Fibroblast of villous mesenchyme (primary cell): Measurements from ENCODE around the gene SLC25A30. TPM values are rescaled to one million over a fixed set of nuclear protein-coding genes. Genes with fewer than 3 reads are reported as not detected.
A peak's percentile ranks its signal among the peaks of the same experiment; 100 is the strongest.
"Not testable (repeated sequence)": the region's sequence is repeated elsewhere in the genome, so short reads cannot be mapped to it uniquely, and the experiment has no call there.

ENCODE experiments used
- DNase-seq: peaks from one replicate; pipeline ENCODE4 v3.0.0-alpha.2; 2010; ENCODE audit warnings: low read depth
- H3K4me3 ChIP-seq: 2 replicates; pipeline ENCODE4 v1.5.1; 2011; ENCODE audit warnings: low read depth, mild to moderate bottlenecking, low read length
- CTCF ChIP-seq: IDR thresholded peaks from 2 replicates; pipeline ENCODE4 v1.5.1; 2012; ENCODE audit warnings: low read depth, mild to moderate bottlenecking, low read length; ENCODE audit not compliant: insufficient read depth
- total RNA-seq: library from RNA; depleted of rRNA; stranded (reverse); fragments of >200 nt; gene quantifications from 2 replicates; pipeline ENCODE4 v1.2.3, GENCODE V29; 2012

Gene SLC25A30
- total RNA-seq, 1 donor = 24.2 TPM

GRCh38 chr13:45432737-45433380 is 14.7 kb upstream of the SLC25A30 start:
- no peak for DNase-seq
- no peak overlapping the region for H3K4me3 ChIP-seq
- no peak for TF ChIP-seq CTCF

DNA sequence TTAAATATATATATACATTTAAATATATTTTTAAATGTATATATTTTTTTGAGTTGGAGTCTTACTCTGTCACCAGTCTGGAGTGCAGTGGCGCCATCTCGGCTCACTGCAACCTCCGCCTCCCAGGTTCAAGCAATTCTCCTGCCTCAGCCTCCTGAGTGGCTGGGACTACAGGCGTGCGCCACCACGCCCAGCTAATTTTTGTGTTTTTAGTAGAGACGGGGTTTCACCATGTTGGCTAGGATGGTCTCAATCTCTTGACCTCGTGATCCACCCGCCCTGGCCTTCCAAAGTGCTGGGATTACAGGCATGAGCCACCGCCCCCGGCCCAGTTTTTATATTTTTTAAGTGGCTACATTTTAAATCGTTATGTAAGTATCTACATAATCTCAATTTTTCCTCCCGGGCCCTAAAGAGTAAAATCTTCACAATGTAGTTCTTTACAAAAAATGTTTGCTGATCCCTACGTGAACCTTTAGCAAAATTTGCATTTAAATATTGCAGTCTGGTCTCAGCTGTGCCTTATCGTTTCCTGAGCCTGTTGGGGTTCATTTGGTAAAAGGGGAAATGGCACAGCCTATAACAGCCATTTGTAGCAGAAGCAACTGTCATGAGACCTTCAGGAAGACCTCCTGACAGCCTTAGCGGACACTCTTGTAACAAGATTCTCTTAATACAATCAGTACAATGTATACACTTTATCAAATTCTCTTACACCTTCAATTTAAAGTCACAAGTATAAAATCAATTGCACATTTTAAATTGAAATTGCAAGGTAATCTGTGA is 8.1 kb upstream of the SLC25A30 start:
- DNase-seq, H3K4me3 ChIP-seq: not testable (repeated sequence)

DNA sequence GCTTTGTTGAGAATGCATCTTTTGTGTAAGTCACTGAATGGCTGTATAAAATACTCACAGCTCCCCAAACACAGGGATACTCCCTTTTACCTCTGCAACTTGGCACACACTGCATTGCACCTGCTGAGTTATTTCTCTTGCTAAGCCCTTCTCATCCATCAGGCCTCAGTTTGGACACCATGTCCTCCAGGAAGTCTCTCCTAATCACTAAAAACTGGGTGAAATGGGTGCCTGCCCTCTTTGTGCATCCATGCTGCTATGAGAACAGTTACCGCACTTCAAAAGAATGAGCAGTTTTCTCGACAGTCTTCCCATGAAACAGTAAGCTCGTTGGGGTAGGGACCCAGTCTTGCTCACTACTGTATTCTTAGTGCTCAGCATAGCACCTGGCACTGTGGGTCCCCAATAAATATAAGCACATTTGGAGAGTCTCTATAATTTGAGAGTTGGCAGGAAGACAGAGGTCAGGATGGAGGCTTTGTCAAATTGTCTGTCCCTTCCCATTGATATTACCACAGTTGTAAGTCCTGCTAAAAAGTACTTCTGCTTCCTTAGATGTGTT is 4.6 kb upstream of the SLC25A30 start:
- H3K4me3 ChIP-seq = no peak overlapping the region
- DNase-seq = no peak
- TF ChIP-seq CTCF = no peak

GRCh38 chr13:45419945-45420344 is 1.8 kb upstream of the SLC25A30 start:
- DNase-seq = no peak
- no peak for TF ChIP-seq CTCF
- H3K4me3 ChIP-seq = no peak overlapping the region

DNA sequence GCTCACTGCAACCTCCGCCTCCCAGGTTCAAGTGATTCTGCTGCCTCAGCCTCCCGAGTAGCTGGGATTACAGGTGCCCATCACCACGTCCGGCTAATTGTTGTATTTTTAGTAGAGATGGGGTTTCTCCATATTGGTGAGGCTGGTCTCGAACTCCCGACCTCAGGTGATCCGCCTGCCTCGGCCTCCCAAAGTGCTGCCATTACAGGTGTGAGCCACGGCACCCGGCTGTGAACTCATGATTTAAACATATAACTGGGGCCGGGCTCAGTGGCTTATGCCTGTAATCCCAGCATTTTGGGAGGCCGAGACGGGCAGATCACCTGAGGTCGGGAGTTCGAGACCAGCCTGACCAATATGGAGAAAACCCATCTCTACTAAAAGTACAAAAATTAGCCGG is 1.2 kb upstream of the SLC25A30 start:
- not testable (repeated sequence) for DNase-seq, H3K4me3 ChIP-seq

- no peak for TF ChIP-seq CTCF
- DNase-seq = no peak
- H3K4me3 ChIP-seq = peak overlapping the region; percentile 81
These were observed 1.6 kb downstream of the SLC25A30 start for GRCh38 chr13:45416516-45417128.

GRCh38 chr13:45415112-45415511 is 3.1 kb downstream of the SLC25A30 start:
- TF ChIP-seq CTCF = no peak
- peak overlapping the region; percentile 54 for H3K4me3 ChIP-seq
- no peak for DNase-seq
